Measurements from ENCODE around the gene TINAGL1. TPM values are rescaled to one million over a fixed set of nuclear protein-coding genes. Genes with fewer than 3 reads are reported as not detected.
A peak's percentile ranks its signal among the peaks of the same experiment; 100 is the strongest.

The TINAGL1 gene
- total and polyA plus RNA-seq, 2 experiments from 2014 or later: 46.2 to 64.4 TPM

DNA sequence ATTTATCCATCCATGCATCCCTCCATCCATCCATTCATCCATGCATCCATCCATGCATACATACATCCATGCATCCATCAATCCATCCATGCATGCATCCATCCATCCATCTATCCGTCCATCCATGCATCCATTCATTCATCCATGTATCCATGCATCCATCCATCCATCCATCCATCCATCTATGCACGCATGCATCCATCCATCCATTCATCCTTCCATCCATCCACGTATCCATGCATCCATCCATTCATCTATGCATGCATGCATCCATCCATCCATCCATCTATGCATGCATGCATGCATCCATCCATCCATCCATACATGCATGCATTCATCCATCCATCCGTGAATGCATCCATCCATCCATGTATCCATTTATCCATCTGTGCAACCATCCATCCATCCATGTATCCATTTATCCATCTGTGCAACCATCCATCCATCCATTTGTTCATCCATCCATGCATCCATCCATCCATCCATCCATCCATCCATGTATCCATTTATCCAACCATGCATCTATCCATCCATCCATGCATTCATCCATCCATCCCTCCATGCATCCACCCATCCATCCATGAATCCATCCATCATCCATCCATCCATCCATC lies 30.3 kb upstream of the TINAGL1 start:
- 87% methylated on average over 4 of the region's 4 CpGs for WGBS (ENCODE audit: low lambda C conversion rate, missing lambda C conversion rate)
- Histone ChIP-seq H3K4me3 (no peak overlapping the region), H3K4me1 (ENCODE audit: insufficient read depth) (peaks cover 17% of the 10 kb centered on the region), H3K79me2 (no peaks in the 10 kb centered on the region), H3K36me3 (replicated peaks; ENCODE audit: insufficient read depth, low read depth) (no peaks in the 10 kb centered on the region), H4K20me1 (ENCODE audit: insufficient read depth, poor library complexity, severe bottlenecking) (no peaks in the 10 kb centered on the region), H3K9me3 (ENCODE audit: low read depth) (peaks cover 8% of the 10 kb centered on the region), H3K4me2 (no peak overlapping the region), H3K27me3 (no peaks in the 10 kb centered on the region), H2AFZ (no peak overlapping the region), H3K9me2 (replicated peaks; ENCODE audit: insufficient read depth) (no peaks in the 10 kb centered on the region), H3K27ac (no peak overlapping the region)
- TF ChIP-seq EZH2phosphoT487 (IDR thresholded peaks at IDR 0.05; ENCODE audit: low read depth, severe bottlenecking, unreplicated experiment) (no peak), EZH2 (IDR thresholded peaks at IDR 0.05; ENCODE audit: borderline replicate concordance) (no peak)
- TF ChIP-seq, protein P1, sequence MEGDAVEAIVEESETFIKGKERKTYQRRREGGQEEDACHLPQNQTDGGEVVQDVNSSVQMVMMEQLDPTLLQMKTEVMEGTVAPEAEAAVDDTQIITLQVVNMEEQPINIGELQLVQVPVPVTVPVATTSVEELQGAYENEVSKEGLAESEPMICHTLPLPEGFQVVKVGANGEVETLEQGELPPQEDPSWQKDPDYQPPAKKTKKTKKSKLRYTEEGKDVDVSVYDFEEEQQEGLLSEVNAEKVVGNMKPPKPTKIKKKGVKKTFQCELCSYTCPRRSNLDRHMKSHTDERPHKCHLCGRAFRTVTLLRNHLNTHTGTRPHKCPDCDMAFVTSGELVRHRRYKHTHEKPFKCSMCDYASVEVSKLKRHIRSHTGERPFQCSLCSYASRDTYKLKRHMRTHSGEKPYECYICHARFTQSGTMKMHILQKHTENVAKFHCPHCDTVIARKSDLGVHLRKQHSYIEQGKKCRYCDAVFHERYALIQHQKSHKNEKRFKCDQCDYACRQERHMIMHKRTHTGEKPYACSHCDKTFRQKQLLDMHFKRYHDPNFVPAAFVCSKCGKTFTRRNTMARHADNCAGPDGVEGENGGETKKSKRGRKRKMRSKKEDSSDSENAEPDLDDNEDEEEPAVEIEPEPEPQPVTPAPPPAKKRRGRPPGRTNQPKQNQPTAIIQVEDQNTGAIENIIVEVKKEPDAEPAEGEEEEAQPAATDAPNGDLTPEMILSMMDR (IDR thresholded peaks at IDR 0.05; ENCODE audit: poor library complexity): no peak
- DNase-seq (ENCODE audit: low spot score): no peak

DNA sequence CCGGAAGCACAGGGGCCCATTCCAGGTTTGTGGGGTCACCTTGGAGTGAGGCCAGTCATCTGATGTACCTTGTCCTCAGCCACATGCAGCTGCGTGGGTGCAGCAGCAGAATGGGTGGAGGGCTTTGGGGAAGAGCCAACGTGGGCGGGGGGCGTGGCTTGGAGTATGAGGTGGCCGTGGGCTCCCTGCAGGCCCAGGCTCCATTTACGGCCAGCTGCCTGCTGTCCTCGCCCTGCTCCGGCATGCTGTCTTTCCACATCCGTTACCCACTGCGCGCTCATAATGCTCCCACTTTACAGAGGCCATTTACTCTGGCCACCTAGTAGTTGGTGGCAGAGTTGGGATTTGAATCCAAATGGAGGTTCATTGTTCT lies 27.8 kb upstream of the TINAGL1 start:
- Histone ChIP-seq H3K9me2 (replicated peaks; ENCODE audit: insufficient read depth) (no peaks in the 10 kb centered on the region), H3K4me2 (no peak overlapping the region), H3K4me1 (ENCODE audit: insufficient read depth) (peaks cover 17% of the 10 kb centered on the region), H3K79me2 (no peaks in the 10 kb centered on the region), H4K20me1 (ENCODE audit: insufficient read depth, poor library complexity, severe bottlenecking) (no peaks in the 10 kb centered on the region), H3K36me3 (replicated peaks; ENCODE audit: insufficient read depth, low read depth) (no peaks in the 10 kb centered on the region), H3K4me3 (no peak overlapping the region), H2AFZ (peak overlapping the region; percentile 13), H3K27ac (peak overlapping the region; percentile 53), H3K9me3 (ENCODE audit: low read depth) (no peaks in the 10 kb centered on the region), H3K27me3 (no peaks in the 10 kb centered on the region)
- WGBS (ENCODE audit: low lambda C conversion rate, missing lambda C conversion rate): 46% methylated on average over 10 of the region's 12 CpGs
- no peak for TF ChIP-seq EZH2phosphoT487 (IDR thresholded peaks at IDR 0.05; ENCODE audit: low read depth, severe bottlenecking, unreplicated experiment)
- no peak for TF ChIP-seq EZH2 (IDR thresholded peaks at IDR 0.05; ENCODE audit: borderline replicate concordance)
- TF ChIP-seq, protein P1 (IDR thresholded peaks at IDR 0.05; ENCODE audit: poor library complexity): no peak
- peak; percentile 66 for DNase-seq (ENCODE audit: low spot score)

GRCh38 chr1:31548907-31549808 lies 27.2 kb upstream of the TINAGL1 start:
- Histone ChIP-seq H4K20me1 (ENCODE audit: insufficient read depth, poor library complexity, severe bottlenecking) (no peaks in the 10 kb centered on the region), H3K79me2 (no peaks in the 10 kb centered on the region), H3K4me2 (peak overlapping the region; percentile 72), H3K4me1 (ENCODE audit: insufficient read depth) (peaks cover 17% of the 10 kb centered on the region), H3K27ac (peak overlapping the region; percentile 73), H3K36me3 (replicated peaks; ENCODE audit: insufficient read depth, low read depth) (no peaks in the 10 kb centered on the region), H3K9me2 (replicated peaks; ENCODE audit: insufficient read depth) (no peaks in the 10 kb centered on the region), H3K27me3 (no peaks in the 10 kb centered on the region), H3K4me3 (no peak overlapping the region), H2AFZ (peak overlapping the region; percentile 51), H3K9me3 (ENCODE audit: low read depth) (no peaks in the 10 kb centered on the region)
- DNase-seq (ENCODE audit: low spot score): peak; percentile 93
- 3% methylated on average over 24 of the region's 24 CpGs for WGBS (ENCODE audit: low lambda C conversion rate, missing lambda C conversion rate)
- no peak for TF ChIP-seq EZH2 (IDR thresholded peaks at IDR 0.05; ENCODE audit: borderline replicate concordance)
- TF ChIP-seq, protein P1 (IDR thresholded peaks at IDR 0.05; ENCODE audit: poor library complexity): peak; percentile 95
